SK-N-SH (cell line): ENCODE data around the gene SLC12A7. TPM values are rescaled to one million over a fixed set of nuclear protein-coding genes. Genes with fewer than 3 reads are reported as not detected.

Source experiments
- CTCF ChIA-PET: fragments of 300-600, 350-600 bp; formaldehyde crosslinking; extraction: SDS; loops from one replicate; lab custom pipeline; 2021; lab: Yijun Ruan, JAX
- POLR2A ChIA-PET: fragments of 350-600 bp; sonication (Branson Sonifier 250); formaldehyde crosslinking; extraction: SDS; loops from one replicate; lab custom pipeline; 2020; ENCODE audit warnings: antibody characterized with exemption, inconsistent platforms; lab: Yijun Ruan, JAX
- DNase-seq: peaks from one replicate; pipeline ENCODE4 v3.0.0; 2012
- H2AFZ ChIP-seq: fragments of 200-600 bp; sonication (generic); 2 replicates; pipeline ENCODE4 v1.8.1; 2016; ENCODE audit warnings: antibody characterized with exemption, mild to moderate bottlenecking, low read depth
- H3F3A ChIP-seq: fragments of 200-600 bp; sonication (generic); replicated peaks from 2 replicates; pipeline ENCODE3; 2016; ENCODE audit warnings: antibody characterized with exemption, mild to moderate bottlenecking; ENCODE audit not compliant: insufficient read depth
- H3K27ac ChIP-seq, 2 experiments: fragments of 200-500 bp in 1 of 2; fragments of 200-600 bp in 1 of 2; sonication (Bioruptor generic) in 1 of 2; sonication (generic), shearing (Covaris generic) in 1 of 2; 2 replicates each; pipeline versions ENCODE4 v1.5.1 to v1.6.1; 2014 to 2016; ENCODE audit warnings: low read depth in 2 of 2, inconsistent platforms in 1 of 2, low read length in 1 of 2, mild to moderate bottlenecking in 1 of 2, mixed read lengths in 1 of 2
- H3K27me3 ChIP-seq: fragments of 200-600 bp; sonication (generic), shearing (Covaris generic); 2 replicates; pipeline ENCODE4 v1.6.1; 2016; ENCODE audit warnings: mixed run types; ENCODE audit not compliant: insufficient read depth
- H3K36me3 ChIP-seq, 2 experiments: fragments of 200-500 bp in 1 of 2; fragments of 200-600 bp in 1 of 2; sonication (Bioruptor generic) in 1 of 2; sonication (generic) in 1 of 2; replicated peaks in 1 of 2; 2 replicates each; pipeline versions ENCODE3 to v1.5.1; 2014 to 2016; ENCODE audit warnings: low read length in 1 of 2, mild to moderate bottlenecking in 1 of 2; ENCODE audit not compliant: insufficient read depth in 2 of 2, control insufficient read depth in 1 of 2
- H3K4me1 ChIP-seq, 2 experiments: fragments of 200-500 bp in 1 of 2; fragments of 200-600 bp in 1 of 2; sonication (Bioruptor generic) in 1 of 2; sonication (generic), shearing (Covaris generic) in 1 of 2; 2 replicates each; pipeline versions ENCODE4 v1.5.1 to v1.6.1; 2014 to 2016; ENCODE audit warnings: low read depth in 1 of 2, low read length in 1 of 2, mixed run types in 1 of 2; ENCODE audit not compliant: insufficient read depth in 2 of 2, control insufficient read depth in 1 of 2
- H3K4me2 ChIP-seq: fragments of 200-600 bp; sonication (generic), shearing (Covaris generic); 2 replicates; pipeline ENCODE4 v1.6.1; 2017; ENCODE audit warnings: mixed run types
- H3K4me3 ChIP-seq, 2 experiments: fragments of 200-500 bp in 1 of 2; fragments of 200-600 bp in 1 of 2; sonication (Bioruptor generic) in 1 of 2; sonication (generic), shearing (Covaris generic) in 1 of 2; 2 replicates each; pipeline versions ENCODE4 v1.5.1 to v1.8.1; 2014 to 2016; ENCODE audit warnings: low read depth in 2 of 2, inconsistent platforms in 1 of 2, low read length in 1 of 2, mild to moderate bottlenecking in 1 of 2, mixed read lengths in 1 of 2, moderate library complexity in 1 of 2
- H3K79me2 ChIP-seq: fragments of 200-600 bp; sonication (generic); 2 replicates; pipeline ENCODE4 v1.8.1; 2017; ENCODE audit warnings: mild to moderate bottlenecking; ENCODE audit not compliant: insufficient read depth
- H3K9ac ChIP-seq: fragments of 200-600 bp; sonication (generic); 2 replicates; pipeline ENCODE4 v1.6.1; 2017; ENCODE audit warnings: mixed run types
- H3K9me2 ChIP-seq: fragments of 200-600 bp; sonication (generic); 2 replicates; pipeline ENCODE4 v1.6.1; 2017; ENCODE audit warnings: mixed run types
- H3K9me3 ChIP-seq: fragments of 200-600 bp; sonication (generic); 2 replicates; pipeline ENCODE4 v1.6.1; 2017; ENCODE audit warnings: mixed run types, mild to moderate bottlenecking, moderate library complexity
- H4K20me1 ChIP-seq: fragments of 200-600 bp; sonication (generic); 2 replicates; pipeline ENCODE4 v1.6.1; 2017; ENCODE audit warnings: mild to moderate bottlenecking, mixed run types; ENCODE audit not compliant: insufficient read depth
- CTCF ChIP-seq: fragments of 200-600 bp; sonication (generic); IDR thresholded peaks from 2 replicates; pipeline ENCODE4 v1.6.1; 2017; ENCODE audit warnings: antibody characterized with exemption, mild to moderate bottlenecking, moderate library complexity
- EP300 ChIP-seq, 2 experiments: IDR thresholded peaks; 2 replicates each; pipeline versions ENCODE4 v1.4.0 to v1.6.1; 2012; ENCODE audit warnings: borderline replicate concordance in 1 of 2, low read depth in 1 of 2, low read length in 1 of 2
- EZH2phosphoT487 ChIP-seq: fragments of 200-600 bp; sonication (generic); IDR thresholded peaks from 2 replicates; pipeline ENCODE4 v1.6.1; 2017; ENCODE audit warnings: low read depth, mixed run types, mild to moderate bottlenecking, antibody characterized with exemption, moderate library complexity, borderline replicate concordance
- FOXM1 ChIP-seq: IDR thresholded peaks from 2 replicates; pipeline ENCODE4 v1.4.0; 2012; ENCODE audit warnings: low read depth, mild to moderate bottlenecking
- JUND ChIP-seq: IDR thresholded peaks from 2 replicates; pipeline ENCODE4 v1.4.0; 2012
- MXI1 ChIP-seq: IDR thresholded peaks from 2 replicates; pipeline ENCODE4 v1.6.1; 2012; ENCODE audit warnings: mild to moderate bottlenecking, low read depth, low read length, improper control_type of control experiment
- NFIC ChIP-seq: IDR thresholded peaks from 2 replicates; pipeline ENCODE4 v1.4.0; 2012; ENCODE audit warnings: borderline replicate concordance
- PBX3 ChIP-seq: IDR thresholded peaks from 2 replicates; pipeline ENCODE4; 2012
- RCOR1 ChIP-seq: fragments of 150-350 bp; IDR thresholded peaks from 2 replicates; pipeline ENCODE4 v1.6.1; 2017; ENCODE audit warnings: antibody characterized with exemption, low read length
- REST ChIP-seq: IDR thresholded peaks from 2 replicates; pipeline ENCODE4 v1.6.1; 2012; ENCODE audit warnings: mild to moderate bottlenecking, low read depth, low read length, moderate library complexity
- RFX5 ChIP-seq: IDR thresholded peaks from 2 replicates; pipeline ENCODE4 v1.6.1; 2012; ENCODE audit warnings: mild to moderate bottlenecking, improper control_type of control experiment, low read length
- SIN3A ChIP-seq: IDR thresholded peaks from 2 replicates; pipeline ENCODE4 v1.6.1; 2012; ENCODE audit warnings: low read depth, mild to moderate bottlenecking, low read length, moderate library complexity, borderline replicate concordance
- TAF1 ChIP-seq: IDR thresholded peaks from 2 replicates; pipeline ENCODE4 v1.6.1; 2012; ENCODE audit warnings: low read depth, mild to moderate bottlenecking, low read length, moderate library complexity, borderline replicate concordance
- TCF12 ChIP-seq: IDR thresholded peaks from 2 replicates; pipeline ENCODE4 v1.4.0; 2012
- USF2 ChIP-seq: fragments of 150-350 bp; IDR thresholded peaks from 2 replicates; pipeline ENCODE4 v1.6.1; 2017; ENCODE audit warnings: antibody characterized with exemption, low read length, low read depth, borderline replicate concordance
- YY1 ChIP-seq: IDR thresholded peaks from 2 replicates; pipeline ENCODE4 v1.4.0; 2012; ENCODE audit warnings: low read depth, mild to moderate bottlenecking
- WGBS: methylation state at CpG from one replicate; pipeline ENCODE4 v1.1.6; 2017; ENCODE audit warnings: low lambda C conversion rate; 5-methylcytosine and 5-hydroxymethylcytosine counted together
- polyA plus RNA-seq, 3 experiments: library from polyadenylated mRNA; depleted of rRNA; stranded (reverse); fragments of >200 nt; gene quantifications; 2 replicates each; pipeline ENCODE4 v1.2.3, GENCODE V29; 2012

The SLC12A7 gene
- polyA plus RNA-seq, 1 of the 3 experiments (the other 2 are of a cell fraction): 2.6 TPM

GRCh38 chr5:1021136-1021968, 90.5 kb downstream of the SLC12A7 start:
- H4K20me1 ChIP-seq: no peaks in the 10 kb centered on the region
- H3K27ac ChIP-seq: no peak overlapping the region
- H3K9me2 ChIP-seq: no peaks in the 10 kb centered on the region
- no peaks in the 10 kb centered on the region for H3K27me3 ChIP-seq
- no peak overlapping the region for H3K4me2 ChIP-seq
- H3K9me3 ChIP-seq: no peaks in the 10 kb centered on the region
- DNase-seq: peak; percentile 38
- H3F3A ChIP-seq: no peaks in the 10 kb centered on the region
- H3K79me2 ChIP-seq: no peaks in the 10 kb centered on the region
- 52% methylated on average over 16 of the region's 29 CpGs for WGBS
- no peak overlapping the region for H3K4me3 ChIP-seq
- H2AFZ ChIP-seq: no peak overlapping the region
- no peak overlapping the region for H3K9ac ChIP-seq
- ChIA-PET CTCF (interaction anchor here (6.0 kb wide), 1 partner anchor 13 kb away, joined by 41 read pairs; the partner anchor contains the start of gene NKD2), POLR2A (no interaction called here)
- TF ChIP-seq YY1 (no peak), CTCF (no peak)
- H3K36me3 ChIP-seq: no peaks in the 10 kb centered on the region
- H3K4me1 ChIP-seq: no peaks in the 10 kb centered on the region; a peak in 1 of 4 replicates

- DNase-seq: no peak
- Histone ChIP-seq H3K27me3 (no peaks in the 10 kb centered on the region; the same call in 1 of the 2 replicates), H3K27ac (no peak overlapping the region), H3F3A (no peaks in the 10 kb centered on the region), H3K4me1 (no peaks in the 10 kb centered on the region; a peak in 1 of 4 replicates), H3K9me3 (no peaks in the 10 kb centered on the region), H3K36me3 (no peaks in the 10 kb centered on the region), H3K79me2 (no peaks in the 10 kb centered on the region), H3K9ac (no peak overlapping the region), H3K4me2 (no peak overlapping the region), H4K20me1 (no peaks in the 10 kb centered on the region), H3K9me2 (no peaks in the 10 kb centered on the region), H2AFZ (no peak overlapping the region), H3K4me3 (no peak overlapping the region)
- ChIA-PET POLR2A (no interaction called here), CTCF (interaction anchor here (6.0 kb wide), 1 partner anchor 12 kb away, joined by 41 read pairs; the partner anchor contains the start of gene NKD2)
- 74% methylated on average over 13 of the region's 16 CpGs for WGBS
- no peak for TF ChIP-seq TCF12
- no peak for TF ChIP-seq RFX5
- TF ChIP-seq RCOR1: no peak
- no peak for TF ChIP-seq MXI1
- TF ChIP-seq NFIC: no peak
- no peak for TF ChIP-seq TAF1
- no peak for TF ChIP-seq REST
- no peak for TF ChIP-seq EZH2phosphoT487
- no peak for TF ChIP-seq USF2
- no peak for TF ChIP-seq EP300 (IDR thresholded peaks at IDR 0.05; ENCODE audit: borderline replicate concordance in 1 of 2, low read depth in 1 of 2, low read length in 1 of 2)
- no peak for TF ChIP-seq SIN3A
- TF ChIP-seq JUND: no peak
- TF ChIP-seq PBX3: no peak
- TF ChIP-seq FOXM1: no peak
Observed at GRCh38 chr5:1020452-1020961, 91.4 kb downstream of the SLC12A7 start.
